NCI-H187 (cell line): ENCODE results near the gene ALOXE3.
"Not testable (repeated sequence)": the region's sequence is repeated elsewhere in the genome, so short reads cannot be mapped to it uniquely, and the experiment has no call there.

Source experiments
- DNase-seq, 2 experiments: peaks; one replicate each; lab custom pipeline; 2025; lab: John Stamatoyannopoulos, UW

The ALOXE3 gene

GRCh38 chr17:8122422-8122923 lies 4.2 kb upstream of the ALOXE3 start:
- DNase-seq: no peak

- no peak for DNase-seq
Measured at GRCh38 chr17:8121681-8122421, 3.5 kb upstream of the ALOXE3 start.

GRCh38 chr17:8121407-8121680 lies 3.0 kb upstream of the ALOXE3 start:
- DNase-seq: no peak

GRCh38 chr17:8120520-8121406 lies 2.4 kb upstream of the ALOXE3 start:
- no peak for DNase-seq

- peak; percentile 39 to 82 for DNase-seq
Measured at GRCh38 chr17:8119581-8120519, 1.5 kb upstream of the ALOXE3 start.

- peak in 1 of 2 experiments; percentile 78 for DNase-seq
Measured at GRCh38 chr17:8118769-8119580, 661 bp upstream of the ALOXE3 start.

GRCh38 chr17:8117367-8117979 lies 841 bp downstream of the ALOXE3 start:
- no peak for DNase-seq

- no peak for DNase-seq
Measured at GRCh38 chr17:8116776-8117175, 1.5 kb downstream of the ALOXE3 start.

GRCh38 chr17:8110907-8111306 lies 7.4 kb downstream of the ALOXE3 start:
- DNase-seq: no peak

GRCh38 chr17:8110456-8110804 lies 7.9 kb downstream of the ALOXE3 start:
- no peak for DNase-seq

- DNase-seq: peak; percentile 30 to 47
Measured at GRCh38 chr17:8109661-8110455, 8.5 kb downstream of the ALOXE3 start.

- no peak for DNase-seq
Measured at GRCh38 chr17:8108972-8109660, 9.2 kb downstream of the ALOXE3 start.

- DNase-seq: not testable (repeated sequence)
Measured at GRCh38 chr17:8106980-8107379, 11.3 kb downstream of the ALOXE3 start.

- DNase-seq: no peak
Measured at GRCh38 chr17:8105957-8106398, 12.3 kb downstream of the ALOXE3 start.

- DNase-seq: no peak
Measured at GRCh38 chr17:8104911-8105310, 13.4 kb downstream of the ALOXE3 start.

- no peak for DNase-seq
Measured at GRCh38 chr17:8103549-8103948, 14.8 kb downstream of the ALOXE3 start.

- DNase-seq: no peak
Measured at GRCh38 chr17:8101721-8102120, 16.6 kb downstream of the ALOXE3 start.

GRCh38 chr17:8100763-8101162 lies 17.6 kb downstream of the ALOXE3 start:
- no peak for DNase-seq

- no peak for DNase-seq
Measured at GRCh38 chr17:8100111-8100510, 18.2 kb downstream of the ALOXE3 start.
